Measurements from ENCODE around the gene RNF220. TPM values are rescaled to one million over a fixed set of nuclear protein-coding genes. Genes with fewer than 3 reads are reported as not detected.
A peak's percentile ranks its signal among the peaks of the same experiment; 100 is the strongest.

The RNF220 gene
- total and polyA plus RNA-seq, 2 of the 4 experiments (the other 2 are of a cell fraction), result 71.8 to 77.1 TPM

GRCh38 chr1:44619261-44619900 lies 214.3 kb downstream of the RNF220 start:
- Histone ChIP-seq H3K4me1 (ENCODE audit: control insufficient read depth, insufficient read depth, low read length) (peaks cover 23% of the 10 kb centered on the region), H3K79me1 (ENCODE audit: low read depth in 1 of 2, low read length in 2 of 2) (no peaks in the 10 kb centered on the region), H3K9me1 (ENCODE audit: insufficient read depth, low read length) (peaks cover 15% of the 10 kb centered on the region), H2AK9ac (replicated peaks; ENCODE audit: low read depth, low read length, poor library complexity) (no peak overlapping the region), H3K9me3 (ENCODE audit: control insufficient read depth, insufficient read depth, low read length) (no peaks in the 10 kb centered on the region), H3K23ac (ENCODE audit: low read depth, low read length) (peak overlapping the region; percentile 40; the same call in 1 of the 2 replicates), H2BK15ac (ENCODE audit: low read depth, low read length) (0 out of 3 replicates have a peak overlapping the region, but pooled peaks have one; percentile 71), H4K91ac (ENCODE audit: insufficient read depth, low read depth, low read length) (peak overlapping the region; percentile 18; the same call in 1 of the 2 replicates), H4K5ac (ENCODE audit: low read depth, low read length) (peak overlapping the region; percentile 33; the same call in 1 of the 2 replicates), H3K27ac (ENCODE audit: insufficient read depth, low read length) (no peak overlapping the region; the same call in 1 of the 2 replicates), H3K27me3 (ENCODE audit: control insufficient read depth, insufficient read depth, low read length) (peaks cover 24% of the 10 kb centered on the region), H4K8ac (ENCODE audit: low read depth in 2 of 2, low read length in 2 of 2) (peak overlapping the region in 1 of 2 experiments; percentile 49; a peak in 1 of 4 replicates), H3K18ac (ENCODE audit: low read depth, low read length) (peak overlapping the region; percentile 0; the same call in 1 of the 2 replicates), H2AK5ac (ENCODE audit: low read depth, low read length) (peak overlapping the region; percentile 44; the same call in 1 of the 2 replicates), H3K36me3 (ENCODE audit: control insufficient read depth, insufficient read depth, low read length) (no peaks in the 10 kb centered on the region), H2BK5ac (ENCODE audit: low read depth, low read length, poor library complexity, severe bottlenecking) (peak overlapping the region; percentile 16), H3K56ac (ENCODE audit: extremely low read depth, insufficient read depth, low read length) (no peak overlapping the region), H3K4me3 (ENCODE audit: insufficient read depth, low read depth, low read length) (no peak overlapping the region), H2BK120ac (ENCODE audit: low read depth, low read length) (peak overlapping the region; percentile 60; the same call in 1 of the 2 replicates), H3K4me2 (ENCODE audit: low read depth, low read length) (peak overlapping the region; percentile 44; the same call in 1 of the 2 replicates), H3K4ac (ENCODE audit: low read depth, low read length) (peak overlapping the region; percentile 44; the same call in 1 of the 2 replicates), H3K14ac (replicated peaks; ENCODE audit: low read depth, low read length) (peak overlapping the region; percentile 24; the same call in 1 of the 2 replicates), H2AFZ (replicated peaks; ENCODE audit: low read length, poor library complexity) (peak overlapping the region; percentile 64), H3K9ac (ENCODE audit: low read depth, low read length) (no peak overlapping the region), H2BK20ac (ENCODE audit: low read depth, low read length) (peak overlapping the region; percentile 51; the same call in 1 of the 2 replicates), H4K20me1 (ENCODE audit: insufficient read depth, low read length) (no peaks in the 10 kb centered on the region)
- no CpG with 5 or more reads among the region's 12 CpGs for WGBS, 2 experiments (ENCODE audit: extremely low coverage in 2 of 2, insufficient read length in 1 of 2)
- intact Hi-C loops (cut with micrococcal nuclease), result no loop called here
- no peak for TF ChIP-seq CTCF (conservative IDR thresholded peaks at IDR 0.05; ENCODE audit: low read depth, low read length)
- no peak for TF ChIP-seq POLR2A (IDR thresholded peaks at IDR 0.05; ENCODE audit: low read depth, low read length)
- TF ChIP-seq RFX5 (IDR thresholded peaks at IDR 0.05; ENCODE audit: low read depth, low read length), result no peak
- TF ChIP-seq CHD1 (IDR thresholded peaks at IDR 0.05; ENCODE audit: low read depth, low read length), result no peak
- ATAC-seq (ENCODE audit: low read depth), result peak; percentile 50
- dilution Hi-C loops (cut with HindIII; ENCODE audit: low sequenced_read_pairs, unreplicated experiment), result no loop called here
- BruUV-seq (replicated peaks), result no TSS peak
- DNase-seq, result peak; percentile 49
- ChIA-PET CTCF (interaction anchor here (0.6 kb wide), 1 partner anchor 183 kb away, joined by 5 read pairs; no protein-coding TSS in a partner anchor), POLR2A (ENCODE audit: unreplicated experiment) (no interaction called here)
- in situ Hi-C loops (cut with MboI; ENCODE audit: low sequenced_read_pairs), result no loop called here
